H1 (cell line): ENCODE results near the gene ADGRB3. TPM values are rescaled to one million over a fixed set of nuclear protein-coding genes. Genes with fewer than 3 reads are reported as not detected.

ENCODE experiments used
- CTCF ChIA-PET: fragments of 300-600 bp; sonication (Branson Sonifier 250); formaldehyde crosslinking; loops from one replicate; lab custom pipeline; 2021; ENCODE audit not compliant: partially characterized antibody; lab: Charles Lee
- POLR2A ChIA-PET: fragments of 300-600 bp; sonication (Branson Sonifier 250); formaldehyde crosslinking; loops from one replicate; lab custom pipeline; 2021; ENCODE audit warnings: inconsistent platforms; ENCODE audit not compliant: partially characterized antibody; lab: Charles Lee
- DNase-seq, 2 experiments: peaks; one replicate each; pipeline versions ENCODE4 v3.0.0 to v3.0.0-alpha.2; 2010 to 2022; ENCODE audit warnings: low spot score in 2 of 2, low read depth in 1 of 2, mixed read lengths in 1 of 2
- FAIRE-seq: peaks from 2 replicates; lab custom pipeline; 2011; peaks lifted over from hg19 to GRCh38; lab: Jason Lieb, UNC
- H2AFZ ChIP-seq: 2 replicates; pipeline ENCODE4 v1.8.1; 2012; ENCODE audit warnings: low read length, inconsistent platforms
- H2AK5ac ChIP-seq: 2 replicates; pipeline ENCODE4 v1.6.1; 2013; ENCODE audit warnings: low read depth, low read length
- H2BK120ac ChIP-seq: replicated peaks from 2 replicates; pipeline ENCODE3; 2013; ENCODE audit warnings: low read depth, low read length, inconsistent platforms
- H2BK12ac ChIP-seq: 2 replicates; pipeline ENCODE4 v1.6.1; 2013; ENCODE audit warnings: low read depth, low read length
- H2BK15ac ChIP-seq: 2 replicates; pipeline ENCODE4 v1.6.1; 2013; ENCODE audit warnings: low read length
- H2BK20ac ChIP-seq: 2 replicates; pipeline ENCODE4 v1.6.1; 2013; ENCODE audit warnings: low read length
- H2BK5ac ChIP-seq: 2 replicates; pipeline ENCODE4 v1.6.1; 2013; ENCODE audit warnings: low read depth, low read length
- H3K14ac ChIP-seq: 2 replicates; pipeline ENCODE4 v1.6.1; 2013; ENCODE audit warnings: inconsistent platforms; ENCODE audit not compliant: insufficient read length
- H3K18ac ChIP-seq: 2 replicates; pipeline ENCODE4 v1.6.1; 2013; ENCODE audit warnings: low read length; ENCODE audit errors: extremely low read depth
- H3K23ac ChIP-seq: 2 replicates; pipeline ENCODE4 v1.6.1; 2013; ENCODE audit warnings: inconsistent platforms; ENCODE audit not compliant: insufficient read length
- H3K23me2 ChIP-seq: 2 replicates; pipeline ENCODE4 v1.6.1; 2013; ENCODE audit warnings: low read depth, low read length
- H3K27ac ChIP-seq: 2 replicates; pipeline ENCODE4 v1.6.1; 2011; ENCODE audit warnings: low read depth, low read length, inconsistent platforms
- H3K27me3 ChIP-seq, 4 experiments: replicated peaks in 1 of 4; 1 replicate in 1 of 4; 2 replicates in 3 of 4; pipeline versions ENCODE4 v1.6.1 to v1.8.1; 2011 to 2013; ENCODE audit warnings: low read length in 3 of 4, mild to moderate bottlenecking in 3 of 4, inconsistent platforms in 2 of 4, mixed read lengths in 2 of 4, moderate library complexity in 1 of 4; ENCODE audit not compliant: control insufficient read depth in 3 of 4, insufficient read depth in 3 of 4; ENCODE audit errors: extremely low read depth in 1 of 4
- H3K36me3 ChIP-seq, 4 experiments: 2 replicates each; pipeline versions ENCODE4 v1.6.1 to v1.8.1; 2011 to 2013; ENCODE audit warnings: mild to moderate bottlenecking in 4 of 4, low read length in 3 of 4, moderate library complexity in 2 of 4, control low read depth in 1 of 4, inconsistent platforms in 1 of 4; ENCODE audit not compliant: insufficient read depth in 4 of 4, control insufficient read depth in 2 of 4
- H3K4ac ChIP-seq: replicated peaks from 2 replicates; pipeline ENCODE3; 2013; ENCODE audit warnings: low read length, low read depth, mixed read lengths, inconsistent platforms; ENCODE audit not compliant: insufficient read length
- H3K4me1 ChIP-seq, 4 experiments: replicated peaks in 1 of 4; 1 replicate in 1 of 4; 2 replicates in 3 of 4; pipeline versions ENCODE4 v1.6.1 to v1.8.1; 2011 to 2013; ENCODE audit warnings: low read length in 3 of 4, inconsistent platforms in 2 of 4, mixed read lengths in 1 of 4; ENCODE audit not compliant: insufficient read depth in 4 of 4, control insufficient read depth in 3 of 4
- H3K4me2 ChIP-seq, 2 experiments: 2 replicates each; pipeline versions ENCODE4 v1.6.1 to v1.8.1; 2011 to 2013; ENCODE audit warnings: low read depth in 2 of 2, low read length in 2 of 2, control low read depth in 1 of 2, inconsistent platforms in 1 of 2, mild to moderate bottlenecking in 1 of 2; ENCODE audit not compliant: insufficient read depth in 1 of 2
- H3K4me3 ChIP-seq, 4 experiments: fragments of 200-600, 300-600 bp in 1 of 4; sonication (generic), shearing (Covaris generic), sonication (Bioruptor Twin) in 1 of 4; 2 replicates each; pipeline versions ENCODE4 v1.5.1 to v1.8.1; 2011 to 2016; ENCODE audit warnings: low read length in 4 of 4, low read depth in 3 of 4, control low read depth in 2 of 4, inconsistent platforms in 2 of 4, mild to moderate bottlenecking in 2 of 4, mixed read lengths in 1 of 4, moderate library complexity in 1 of 4; ENCODE audit not compliant: insufficient read depth in 2 of 4; ENCODE audit errors: extremely low read depth in 1 of 4
- H3K56ac ChIP-seq: replicated peaks from 2 replicates; pipeline ENCODE3; 2013; ENCODE audit warnings: low read depth, mild to moderate bottlenecking, mixed read lengths, low read length, inconsistent platforms; ENCODE audit not compliant: insufficient read length
- H3K79me1 ChIP-seq: 2 replicates; pipeline ENCODE4 v1.6.1; 2013; ENCODE audit warnings: low read depth, low read length, control low read depth
- H3K79me2 ChIP-seq, 2 experiments: 2 replicates each; pipeline versions ENCODE4 v1.6.1 to v1.8.1; 2012 to 2013; ENCODE audit warnings: low read length in 2 of 2, mild to moderate bottlenecking in 2 of 2, inconsistent platforms in 1 of 2; ENCODE audit not compliant: insufficient read depth in 2 of 2, control insufficient read depth in 1 of 2
- H3K9ac ChIP-seq, 4 experiments: replicated peaks in 1 of 4; 1 replicate in 1 of 4; 2 replicates in 3 of 4; pipeline versions ENCODE4 v1.6.1 to v1.8.1; 2011 to 2013; ENCODE audit warnings: low read depth in 3 of 4, low read length in 3 of 4, control low read depth in 2 of 4, mild to moderate bottlenecking in 2 of 4, moderate library complexity in 2 of 4, inconsistent platforms in 1 of 4; ENCODE audit errors: extremely low read depth in 1 of 4
- H3K9me3 ChIP-seq, 2 experiments: 2 replicates each; pipeline versions ENCODE4 v1.6.1 to v1.8.1; 2012 to 2013; ENCODE audit warnings: mild to moderate bottlenecking in 2 of 2, moderate library complexity in 2 of 2, control low read depth in 1 of 2, inconsistent platforms in 1 of 2, low read depth in 1 of 2, low read length in 1 of 2, mixed read lengths in 1 of 2; ENCODE audit not compliant: insufficient read depth in 2 of 2
- H4K20me1 ChIP-seq, 2 experiments: replicated peaks in 1 of 2; 2 replicates each; pipeline versions ENCODE3 to v1.8.1; 2011 to 2013; ENCODE audit warnings: inconsistent platforms in 2 of 2, low read length in 2 of 2, mild to moderate bottlenecking in 1 of 2; ENCODE audit not compliant: insufficient read depth in 2 of 2, control insufficient read depth in 1 of 2
- H4K5ac ChIP-seq: 2 replicates; pipeline ENCODE4 v1.6.1; 2013; ENCODE audit warnings: low read length, low read depth, mixed read lengths, inconsistent platforms; ENCODE audit not compliant: insufficient read length
- H4K8ac ChIP-seq: 2 replicates; pipeline ENCODE4 v1.8.0; 2013; ENCODE audit warnings: mild to moderate bottlenecking, moderate library complexity, low read length, inconsistent platforms; ENCODE audit not compliant: insufficient read depth; ENCODE audit errors: extremely low read depth
- H4K91ac ChIP-seq: replicated peaks from 2 replicates; pipeline ENCODE3; 2013; ENCODE audit warnings: low read length, mixed read lengths, inconsistent platforms; ENCODE audit not compliant: insufficient read length
- CBX5 ChIP-seq: fragments of 300-800, 300-1000 bp; sonication (generic); IDR thresholded peaks from 2 replicates; pipeline ENCODE4 v1.7.1; 2016; ENCODE audit warnings: antibody characterized with exemption, low read length, low read depth
- GABPA ChIP-seq: IDR thresholded peaks from 2 replicates; pipeline ENCODE4 v1.6.1; 2011; ENCODE audit warnings: mild to moderate bottlenecking, low read length, moderate library complexity, borderline replicate concordance; ENCODE audit not compliant: insufficient read depth
- JUND ChIP-seq: IDR thresholded peaks from 2 replicates; pipeline ENCODE4 v1.6.1; 2011; ENCODE audit warnings: mild to moderate bottlenecking, improper control_type of control experiment, low read length
- KDM5A ChIP-seq: fragments of 200-600 bp; IDR thresholded peaks from 2 replicates; pipeline ENCODE4 v1.7.1; 2012; ENCODE audit warnings: mild to moderate bottlenecking, low read length, inconsistent platforms, mixed read lengths
- NANOG ChIP-seq: IDR thresholded peaks from 2 replicates; pipeline ENCODE4 v1.6.1; 2011; ENCODE audit warnings: low read length, low read depth, mild to moderate bottlenecking, inconsistent platforms; ENCODE audit not compliant: insufficient read depth, poor library complexity, severe bottlenecking
- RAD21 ChIP-seq, 2 experiments: IDR thresholded peaks in 1 of 2; conservative IDR thresholded peaks in 1 of 2; 2 replicates each; pipeline ENCODE4 v1.6.1; 2011; ENCODE audit warnings: low read depth in 2 of 2, low read length in 2 of 2, improper control_type of control experiment in 1 of 2, inconsistent platforms in 1 of 2, mild to moderate bottlenecking in 1 of 2, moderate library complexity in 1 of 2
- SAP30 ChIP-seq: fragments of 300-600 bp; sonication (generic); IDR thresholded peaks from 2 replicates; pipeline ENCODE4 v1.7.1; 2012; ENCODE audit warnings: low read length, moderate library complexity, mild to moderate bottlenecking, inconsistent platforms; ENCODE audit not compliant: insufficient read depth, insufficient replicate concordance
- SIX5 ChIP-seq: IDR thresholded peaks from 2 replicates; pipeline ENCODE4 v1.6.1; 2011; ENCODE audit warnings: mild to moderate bottlenecking, low read depth, low read length
- SRF ChIP-seq: IDR thresholded peaks from 2 replicates; pipeline ENCODE4 v1.6.1; 2011; ENCODE audit warnings: mild to moderate bottlenecking, low read depth, low read length, moderate library complexity
- TAF7 ChIP-seq: optimal IDR thresholded peaks from 2 replicates; pipeline ENCODE3; 2011; ENCODE audit warnings: low read depth, mild to moderate bottlenecking, inconsistent platforms, low read length, moderate library complexity, borderline replicate concordance
- TBP ChIP-seq: IDR thresholded peaks from 2 replicates; pipeline ENCODE4 v1.6.1; 2011; ENCODE audit warnings: low read depth, low read length, improper control_type of control experiment
- TEAD4 ChIP-seq: IDR thresholded peaks from 2 replicates; pipeline ENCODE4 v1.6.1; 2012; ENCODE audit warnings: low read depth, low read length, inconsistent platforms, mixed read lengths
- WGBS, 2 experiments: shearing (Covaris generic) in 1 of 2; methylation state at CpG; one replicate each; pipeline versions ENCODE4 v1.1.6 to v1.1.7; 2013 to 2015; ENCODE audit warnings: low lambda C conversion rate in 2 of 2, mixed read lengths in 2 of 2, inconsistent platforms in 1 of 2, low coverage in 1 of 2, missing lambda C conversion rate in 1 of 2; ENCODE audit not compliant: insufficient replicate concordance in 2 of 2, insufficient coverage in 1 of 2, insufficient read length in 1 of 2; ENCODE audit errors: extremely low coverage in 1 of 2, missing lambda C conversion rate in 1 of 2; 5-methylcytosine and 5-hydroxymethylcytosine counted together
- polyA plus RNA-seq, 7 experiments: library from polyadenylated mRNA; depleted of rRNA in 3 of 7; stranded (reverse) in 5 of 7; unstranded in 2 of 7; fragments of >200 nt in 5 of 7; fragments of 200-250 nt in 2 of 7; gene quantifications; 1 replicate in 5 of 7; 2 replicates in 1 of 7; 4 replicates in 1 of 7; pipeline versions ENCODE4 v1.2.1 to v1.2.3, GENCODE V29; 2011 to 2013; ENCODE audit warnings: missing spikeins in 2 of 7, mixed read lengths in 2 of 7
- total RNA-seq: library from RNA; stranded (reverse); fragmentation: NEBNext Ultra II Directional; extraction: Animal tissue kit (Norgen Biotek cat#: 25700); gene quantifications from 2 replicates; pipeline ENCODE4 v1.2.1, GENCODE V29; 2021

Gene ADGRB3
- total and polyA plus RNA-seq, 2 of the 8 experiments (the other 6 are each of a cell fraction or from before 2014, with no cell fraction given): 0.35 to 1.2 TPM

- H3K23ac ChIP-seq: no peak overlapping the region
- no peak overlapping the region for H4K91ac ChIP-seq
- H2BK20ac ChIP-seq: no peak overlapping the region
- H3K9me3 ChIP-seq: 0 out of 4 replicates have a peak, but pooled peaks cover 0 to 2% of the 10 kb centered on the region in 2 experiments
- no peak overlapping the region for H2BK15ac ChIP-seq
- no peak overlapping the region for H3K56ac ChIP-seq
- FAIRE-seq (no peak), DNase-seq (no peak)
- WGBS, 2 experiments: 77% methylated on average over 2 of the region's 2 CpGs; no CpG with 5 or more reads in 1 of the 2 experiments
- no peaks in the 10 kb centered on the region for H3K23me2 ChIP-seq
- ChIA-PET CTCF (no interaction called here), POLR2A (no interaction called here)
- no peak overlapping the region for H2BK5ac ChIP-seq
- H4K8ac ChIP-seq: no peak overlapping the region
- no peak overlapping the region for H2AFZ ChIP-seq
- TF ChIP-seq SRF (no peak), JUND (no peak), NANOG (no peak), CBX5 (no peak), SAP30 (no peak), SIX5 (no peak), TAF7 (no peak), TBP (no peak), GABPA (no peak), KDM5A (no peak), RAD21 (IDR thresholded peaks at IDR 0.05 in 1 of 2, conservative IDR thresholded peaks at IDR 0.05 in 1 of 2; ENCODE audit: low read depth in 2 of 2, low read length in 2 of 2) (no peak), TEAD4 (no peak)
- no peaks in the 10 kb centered on the region for H3K4me1 ChIP-seq
- no peaks in the 10 kb centered on the region for H3K27me3 ChIP-seq
- H3K79me2 ChIP-seq: no peaks in the 10 kb centered on the region
- H3K9ac ChIP-seq: no peak overlapping the region
- H3K4me2 ChIP-seq: no peak overlapping the region
- H3K79me1 ChIP-seq: no peaks in the 10 kb centered on the region
- H3K4ac ChIP-seq: no peak overlapping the region
- no peak overlapping the region for H3K4me3 ChIP-seq
- H3K14ac ChIP-seq: no peak overlapping the region
- H3K27ac ChIP-seq: no peak overlapping the region
- H4K20me1 ChIP-seq: no peaks in the 10 kb centered on the region
- no peaks in the 10 kb centered on the region for H3K36me3 ChIP-seq
- no peak overlapping the region for H3K18ac ChIP-seq
- no peak overlapping the region for H4K5ac ChIP-seq
- H2BK12ac ChIP-seq: no peak overlapping the region
- H2AK5ac ChIP-seq: no peak overlapping the region
- H2BK120ac ChIP-seq: no peak overlapping the region
Observed at GRCh38 chr6:69305456-69305855, 670.4 kb downstream of the ADGRB3 start.
